HK-2 (cell line): ENCODE results near the gene CNTNAP5.

ENCODE experiments used
- DNase-seq: peaks from one replicate; pipeline ENCODE4 v3.0.0-alpha.2; 2018; ENCODE audit not compliant: unreplicated experiment

CNTNAP5 gene

GRCh38 chr2:124692216-124692615, 667.1 kb downstream of the CNTNAP5 start:
- no peak for DNase-seq

GRCh38 chr2:124692707-124693106, 667.6 kb downstream of the CNTNAP5 start:
- DNase-seq: no peak

- no peak for DNase-seq
These were observed 668.1 kb downstream of the CNTNAP5 start for GRCh38 chr2:124693156-124693555.

- no peak for DNase-seq
These were observed 674.0 kb downstream of the CNTNAP5 start for GRCh38 chr2:124698979-124699565.

GRCh38 chr2:124702777-124703176, 677.7 kb downstream of the CNTNAP5 start:
- DNase-seq: no peak

GRCh38 chr2:124704071-124704925, 679.2 kb downstream of the CNTNAP5 start:
- no peak for DNase-seq

GRCh38 chr2:124708661-124709060, 683.6 kb downstream of the CNTNAP5 start:
- DNase-seq: no peak

GRCh38 chr2:124713969-124714368, 688.9 kb downstream of the CNTNAP5 start:
- no peak for DNase-seq

- DNase-seq: no peak
These were observed 700.1 kb downstream of the CNTNAP5 start for GRCh38 chr2:124725187-124725586.

GRCh38 chr2:124740636-124741035, 715.5 kb downstream of the CNTNAP5 start:
- DNase-seq: no peak

- DNase-seq: no peak
These were observed 728.8 kb downstream of the CNTNAP5 start for GRCh38 chr2:124753842-124754241.

- no peak for DNase-seq
These were observed 730.3 kb downstream of the CNTNAP5 start for GRCh38 chr2:124755386-124755785.

- DNase-seq: no peak
These were observed 731.0 kb downstream of the CNTNAP5 start for GRCh38 chr2:124756048-124756447.

- no peak for DNase-seq
These were observed 737.3 kb downstream of the CNTNAP5 start for GRCh38 chr2:124762388-124762787.

- DNase-seq: no peak
These were observed 738.5 kb downstream of the CNTNAP5 start for GRCh38 chr2:124763611-124764010.

- DNase-seq: no peak
These were observed 749.7 kb downstream of the CNTNAP5 start for GRCh38 chr2:124774781-124775180.

GRCh38 chr2:124776332-124776731, 751.2 kb downstream of the CNTNAP5 start:
- DNase-seq: no peak

- DNase-seq: no peak
These were observed 753.0 kb downstream of the CNTNAP5 start for GRCh38 chr2:124778076-124778475.

- DNase-seq: no peak
These were observed 771.6 kb downstream of the CNTNAP5 start for GRCh38 chr2:124796647-124797046.

- no peak for DNase-seq
These were observed 772.0 kb downstream of the CNTNAP5 start for GRCh38 chr2:124797049-124797448.

GRCh38 chr2:124798551-124798950, 773.5 kb downstream of the CNTNAP5 start:
- no peak for DNase-seq

GRCh38 chr2:124804014-124804940, 779.2 kb downstream of the CNTNAP5 start:
- DNase-seq: peak; percentile 3
